Fibroblast of pulmonary artery (primary cell): Measurements from ENCODE around the gene ESYT3.
"Not testable (repeated sequence)": the region's sequence is repeated elsewhere in the genome, so short reads cannot be mapped to it uniquely, and the experiment has no call there.

Experiments
- DNase-seq: peaks from one replicate; pipeline ENCODE4 v3.0.0-alpha.2; 2010; ENCODE audit warnings: low read depth
- H3K4me3 ChIP-seq: replicated peaks from 2 replicates; pipeline ENCODE4 v1.5.1; 2011; ENCODE audit warnings: low read depth, mild to moderate bottlenecking, control low read depth, low read length, moderate library complexity
- CTCF ChIP-seq: IDR thresholded peaks from 2 replicates; pipeline ENCODE4 v1.5.1; 2011; ENCODE audit warnings: mild to moderate bottlenecking, control low read depth, low read length, inconsistent platforms; ENCODE audit errors: missing control alignments

The ESYT3 gene

DNA sequence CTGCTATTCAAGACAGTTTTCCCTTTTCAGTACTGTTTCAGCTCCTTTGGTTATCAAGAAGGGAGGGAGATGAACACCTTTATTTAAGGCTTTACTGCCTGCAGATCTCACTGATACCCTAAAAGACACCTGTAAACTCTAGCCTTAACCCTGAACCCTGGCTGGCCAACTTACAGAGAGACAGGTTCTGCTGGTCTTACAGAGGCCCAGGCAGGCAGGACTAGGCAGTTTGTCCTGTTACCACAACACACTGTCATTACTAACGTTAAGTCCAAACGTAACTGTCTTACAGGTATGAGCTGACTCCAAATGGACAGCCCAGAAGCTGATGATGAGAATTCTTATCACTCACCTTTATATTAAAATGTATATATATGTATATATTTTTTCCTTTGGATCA lies 42.1 kb downstream of the ESYT3 start:
- no peak for TF ChIP-seq CTCF
- H3K4me3 ChIP-seq = no peak overlapping the region
- no peak for DNase-seq

DNA sequence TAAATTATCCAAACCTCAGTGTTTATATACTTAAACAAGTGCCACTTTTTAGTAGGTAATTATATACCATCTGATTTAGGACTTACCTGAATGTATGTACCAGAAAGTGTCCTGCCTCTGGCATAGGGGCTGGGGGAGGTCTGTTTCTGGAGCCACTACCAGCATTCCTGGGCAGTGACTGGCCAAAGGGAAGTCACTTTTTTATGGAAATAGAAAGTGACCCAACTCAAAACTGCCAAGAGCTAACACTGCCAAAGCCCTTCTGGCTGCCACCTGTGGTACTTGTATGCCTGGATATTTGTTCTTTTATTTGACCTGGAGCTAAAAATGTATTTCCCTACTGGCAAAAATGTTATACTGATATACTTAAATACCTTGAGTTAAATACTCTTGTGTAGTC lies 42.7 kb downstream of the ESYT3 start:
- no peak overlapping the region for H3K4me3 ChIP-seq
- no peak for TF ChIP-seq CTCF
- no peak for DNase-seq

- DNase-seq = no peak
- H3K4me3 ChIP-seq = no peak overlapping the region
- TF ChIP-seq CTCF = no peak
Observed at GRCh38 chr3:138477801-138478200, 43.4 kb downstream of the ESYT3 start.

DNA sequence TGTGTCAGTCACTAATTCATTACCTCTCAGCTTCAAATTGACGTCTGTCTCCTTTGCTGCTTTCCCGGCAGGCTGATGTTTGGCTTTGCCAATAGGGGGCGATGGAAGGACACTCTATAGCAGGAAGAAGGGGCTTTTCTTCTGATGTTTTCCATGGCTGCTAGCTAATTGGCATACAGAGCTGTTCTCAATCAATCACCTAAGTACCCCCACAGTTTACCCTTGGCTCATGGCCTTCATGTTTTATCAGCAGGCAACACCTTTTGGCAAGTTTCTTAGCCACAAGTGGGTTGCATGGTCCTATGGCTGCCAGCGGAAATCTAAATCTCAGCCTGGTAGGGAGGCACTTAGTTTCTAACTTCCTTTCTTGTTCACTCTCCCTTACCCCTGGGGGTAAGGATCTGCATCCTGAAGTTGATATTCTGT lies 45.0 kb downstream of the ESYT3 start:
- peak; percentile 97 for TF ChIP-seq CTCF
- DNase-seq = peak; percentile 61
- H3K4me3 ChIP-seq = no peak overlapping the region

DNA sequence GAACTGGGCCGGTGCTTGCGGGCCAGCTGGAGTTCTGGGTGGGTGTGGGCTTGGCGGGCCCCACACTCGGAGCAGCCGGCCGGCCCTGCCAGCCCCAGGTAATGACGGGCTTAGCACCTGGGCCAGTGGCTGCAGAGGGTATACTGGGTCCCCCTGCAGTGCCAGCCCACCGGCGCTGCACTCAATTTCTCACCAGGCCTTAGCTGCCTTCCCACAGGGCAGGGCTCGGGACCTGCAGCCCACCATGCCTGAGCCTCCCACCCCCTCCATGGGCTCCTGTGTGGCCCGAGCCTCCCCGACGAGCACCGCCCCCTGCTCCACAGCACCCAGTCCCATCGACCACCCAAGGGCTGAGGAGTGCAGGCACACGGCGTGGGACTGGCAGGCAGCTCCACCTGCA lies 50.3 kb downstream of the ESYT3 start:
- DNase-seq = not testable (repeated sequence)

DNA sequence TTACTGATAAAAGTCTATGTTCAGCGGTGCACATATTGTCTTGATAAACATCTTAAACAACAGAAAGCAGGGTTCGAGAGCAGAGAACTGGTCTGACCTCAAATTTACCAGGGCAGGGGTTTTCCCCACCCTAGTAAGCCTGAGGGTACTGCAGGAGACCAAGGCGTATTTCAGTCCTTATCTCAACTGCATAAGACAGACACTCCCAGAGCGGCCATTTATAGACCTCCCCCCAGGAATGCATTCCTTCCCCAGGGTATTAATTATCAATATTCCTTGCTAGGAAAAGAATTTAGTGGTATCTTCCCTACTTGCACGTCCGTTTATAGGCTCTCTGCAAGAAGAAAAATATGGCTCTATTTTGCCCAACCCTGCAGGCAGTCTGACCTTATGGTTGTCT lies 52.2 kb downstream of the ESYT3 start:
- not testable (repeated sequence) for H3K4me3 ChIP-seq

More for the DNA sequence above, 50.3 kb downstream of the ESYT3 start:
- not testable (repeated sequence) for H3K4me3 ChIP-seq

GRCh38 chr3:138491971-138492370 lies 57.6 kb downstream of the ESYT3 start:
- no peak for DNase-seq
- no peak for TF ChIP-seq CTCF

More for the DNA sequence above, 52.2 kb downstream of the ESYT3 start:
- not testable (repeated sequence) for DNase-seq

DNA sequence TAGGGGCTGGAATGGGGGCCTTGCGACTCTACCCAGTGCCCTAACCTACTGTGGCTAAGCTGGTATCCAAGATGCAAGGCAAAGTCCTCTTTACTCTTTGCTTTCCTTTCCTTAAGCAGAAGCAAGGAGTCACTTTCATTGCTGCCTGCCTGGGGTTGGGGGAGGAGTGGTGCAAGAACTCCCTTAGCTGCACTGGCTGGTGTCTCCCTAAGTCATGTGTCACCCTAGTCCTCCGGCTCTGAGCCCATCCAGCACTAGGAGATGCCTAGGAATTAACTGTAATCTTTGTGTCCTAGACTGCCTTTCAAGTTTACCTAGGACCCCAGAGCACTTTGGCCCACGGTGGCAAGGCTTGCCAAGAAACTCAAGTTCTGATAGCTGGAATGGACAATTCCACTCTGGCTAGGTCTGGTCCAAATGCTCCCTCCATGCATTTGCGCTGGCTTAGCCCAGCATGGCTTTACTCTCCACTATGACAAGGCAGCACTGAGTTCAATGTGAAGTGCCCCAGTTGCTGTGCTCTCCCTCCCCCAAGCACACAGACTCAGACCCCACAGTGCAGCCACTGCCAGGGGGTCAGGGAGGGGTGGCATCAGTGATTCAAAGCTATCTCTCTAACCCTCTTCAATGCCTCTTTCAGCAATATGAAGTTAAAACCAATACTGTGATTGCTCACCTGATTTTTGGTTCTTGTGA lies 58.7 kb downstream of the ESYT3 start:
- no peak overlapping the region for H3K4me3 ChIP-seq
- DNase-seq = no peak
- TF ChIP-seq CTCF = no peak

More at GRCh38 chr3:138491971-138492370, 57.6 kb downstream of the ESYT3 start:
- no peak overlapping the region for H3K4me3 ChIP-seq
